ENCODE measurements around the gene SERTM1. TPM values are rescaled to one million over a fixed set of nuclear protein-coding genes. Genes with fewer than 3 reads are reported as not detected.

SERTM1 gene
- polyA plus RNA-seq, 2 of the 4 experiments (the other 2 are of a cell fraction), result not detected

DNA sequence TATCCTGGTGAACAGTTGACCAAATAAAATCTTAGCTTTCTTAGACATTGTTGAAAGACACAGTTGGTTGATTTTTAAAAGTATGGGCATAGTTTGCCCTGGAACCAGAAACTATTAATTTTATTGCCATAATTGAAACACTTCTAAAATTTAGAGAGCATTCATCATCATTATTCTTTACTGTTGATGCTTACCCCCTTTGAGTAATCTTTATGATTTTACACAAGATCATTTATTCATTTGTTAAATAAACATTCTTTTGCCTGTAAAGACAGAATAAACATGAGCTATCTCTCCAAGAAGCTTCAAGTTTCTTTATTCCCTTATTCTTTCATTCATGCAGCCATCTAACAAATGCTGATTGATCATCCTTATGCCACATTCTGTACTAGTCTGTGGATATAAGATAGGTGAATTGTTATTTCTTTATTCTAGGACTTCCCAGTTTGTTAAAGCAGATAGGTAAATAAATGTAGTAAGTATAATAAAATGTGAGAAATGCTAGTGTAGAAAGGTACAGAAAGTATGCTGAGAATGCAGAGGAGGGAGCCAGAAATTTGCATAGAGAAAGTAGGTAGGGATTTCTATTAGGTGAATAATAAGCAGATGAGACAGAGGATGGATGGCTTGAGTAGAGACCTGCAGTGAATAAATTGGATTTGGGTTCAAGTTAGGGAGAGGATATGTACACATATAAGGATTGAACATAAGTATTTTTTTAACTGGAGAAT lies 8.2 kb downstream of the SERTM1 start:
- TF ChIP-seq POLR2A (IDR thresholded peaks at IDR 0.05; ENCODE audit: low read length) (no peak), BHLHE40 (IDR thresholded peaks at IDR 0.05; ENCODE audit: low read depth, low read length) (no peak), PBX3 (IDR thresholded peaks at IDR 0.05) (no peak), HES2 (IDR thresholded peaks at IDR 0.05) (no peak), FOSB (CRISPR knock-in tag; IDR thresholded peaks at IDR 0.05) (no peak), GATA3 (IDR thresholded peaks at IDR 0.05; ENCODE audit: borderline replicate concordance) (no peak), TFCP2L1 (CRISPR knock-in tag; IDR thresholded peaks at IDR 0.05) (no peak), SMC3 (IDR thresholded peaks at IDR 0.05) (no peak), ZC3H11A (IDR thresholded peaks at IDR 0.05) (no peak), BCL3 (IDR thresholded peaks at IDR 0.05) (no peak)
- TF ChIP-seq, protein P1, sequence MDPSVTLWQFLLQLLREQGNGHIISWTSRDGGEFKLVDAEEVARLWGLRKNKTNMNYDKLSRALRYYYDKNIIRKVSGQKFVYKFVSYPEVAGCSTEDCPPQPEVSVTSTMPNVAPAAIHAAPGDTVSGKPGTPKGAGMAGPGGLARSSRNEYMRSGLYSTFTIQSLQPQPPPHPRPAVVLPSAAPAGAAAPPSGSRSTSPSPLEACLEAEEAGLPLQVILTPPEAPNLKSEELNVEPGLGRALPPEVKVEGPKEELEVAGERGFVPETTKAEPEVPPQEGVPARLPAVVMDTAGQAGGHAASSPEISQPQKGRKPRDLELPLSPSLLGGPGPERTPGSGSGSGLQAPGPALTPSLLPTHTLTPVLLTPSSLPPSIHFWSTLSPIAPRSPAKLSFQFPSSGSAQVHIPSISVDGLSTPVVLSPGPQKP (IDR thresholded peaks at IDR 0.05; ENCODE audit: low read depth, low read length), result no peak
- no peaks in the 10 kb centered on the region for H3K9me3 ChIP-seq
- no peak for DNase-seq (ENCODE audit: low read depth in 1 of 2, low spot score in 1 of 2)
- no peak overlapping the region for H3K4me3 ChIP-seq
- no peak overlapping the region for H3K4me2 ChIP-seq
- H3K4me1 ChIP-seq, result no peaks in the 10 kb centered on the region
- CTCF ChIA-PET, result no interaction called here
- H3K27ac ChIP-seq, result no peak overlapping the region
- FAIRE-seq, result no peak
- ATAC-seq, result no peak
- POLR2A ChIA-PET, result no interaction called here

DNA sequence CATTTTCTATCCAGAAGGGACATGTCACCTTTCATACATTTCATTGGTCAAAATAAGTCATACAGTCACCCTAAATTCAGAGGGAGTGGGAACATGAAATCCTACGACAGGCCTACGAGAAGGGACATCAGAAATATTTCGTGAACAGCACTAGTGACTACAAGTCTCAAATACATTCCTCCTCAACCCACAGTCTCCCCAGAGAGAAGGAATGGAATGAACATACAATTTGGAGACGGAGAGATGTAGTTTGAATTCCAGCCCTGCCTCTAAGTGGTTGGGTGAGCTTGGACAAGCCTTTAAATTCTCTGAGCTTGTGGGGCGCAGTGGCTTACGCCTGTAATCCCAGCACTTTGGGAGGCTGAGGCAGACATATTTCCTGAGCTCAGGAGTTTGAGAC lies 9.9 kb downstream of the SERTM1 start:
- H3K9me3 ChIP-seq, result no peaks in the 10 kb centered on the region
- DNase-seq (ENCODE audit: low read depth in 1 of 2, low spot score in 1 of 2), result no peak
- TF ChIP-seq BCL3 (IDR thresholded peaks at IDR 0.05) (no peak), EHMT2 (IDR thresholded peaks at IDR 0.05; ENCODE audit: low read depth) (no peak), MAZ (IDR thresholded peaks at IDR 0.05; ENCODE audit: borderline replicate concordance, low read depth, low read length) (no peak), CHD4 (IDR thresholded peaks at IDR 0.05; ENCODE audit: borderline replicate concordance) (no peak), EP300 (IDR thresholded peaks at IDR 0.05) (no peak), SMC3 (IDR thresholded peaks at IDR 0.05) (no peak)
- H3K4me1 ChIP-seq, result no peaks in the 10 kb centered on the region
- ATAC-seq, result no peak
- WGBS (ENCODE audit: missing lambda C conversion rate), result 34% methylated on average over 6 of the region's 6 CpGs
- no peak overlapping the region for H3K27ac ChIP-seq
- H3K4me3 ChIP-seq, result no peak overlapping the region
- no peak for FAIRE-seq
- ChIA-PET CTCF (no interaction called here), POLR2A (no interaction called here)
- no peak overlapping the region for H3K4me2 ChIP-seq

DNA sequence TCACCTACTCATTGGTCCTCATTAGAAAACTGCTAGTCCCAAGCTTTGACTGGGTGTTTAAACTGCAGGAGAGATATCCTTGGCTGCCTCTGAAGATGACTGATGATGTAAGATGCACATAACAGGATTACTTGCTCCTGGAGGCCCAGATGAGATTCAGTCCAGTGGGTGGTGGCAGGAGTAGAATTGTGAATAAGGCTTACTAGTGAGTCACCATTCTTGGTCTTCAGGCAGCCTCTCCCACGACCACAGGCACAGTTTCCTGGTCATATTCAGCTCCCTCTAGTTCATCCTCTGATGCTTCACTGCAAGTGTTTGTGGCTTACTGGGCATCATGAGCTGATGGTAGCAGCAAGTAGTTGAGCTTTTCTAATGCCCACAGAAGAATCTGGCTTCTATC lies 12.1 kb downstream of the SERTM1 start:
- no peak overlapping the region for H3K4me2 ChIP-seq
- no peak for ATAC-seq
- TF ChIP-seq CHD4 (IDR thresholded peaks at IDR 0.05; ENCODE audit: borderline replicate concordance) (no peak), CEBPB (IDR thresholded peaks at IDR 0.05) (no peak), MYC (IDR thresholded peaks at IDR 0.05; ENCODE audit: borderline replicate concordance, low read length) (no peak), ZNF302 (CRISPR knock-in tag; IDR thresholded peaks at IDR 0.05) (no peak), ZC3H11A (IDR thresholded peaks at IDR 0.05) (no peak), RAD21 (conservative IDR thresholded peaks at IDR 0.05 in 1 of 2, IDR thresholded peaks at IDR 0.05 in 1 of 2) (no peak), JUN (IDR thresholded peaks at IDR 0.05) (no peak), KDM1A (IDR thresholded peaks at IDR 0.05; ENCODE audit: low read depth) (no peak), ZSCAN20 (CRISPR knock-in tag; IDR thresholded peaks at IDR 0.05) (no peak), ZFP36 (IDR thresholded peaks at IDR 0.05; ENCODE audit: borderline replicate concordance, partially characterized antibody) (no peak), NR3C1 (IDR thresholded peaks at IDR 0.05) (no peak), EHMT2 (IDR thresholded peaks at IDR 0.05; ENCODE audit: low read depth) (no peak), RCOR1 (IDR thresholded peaks at IDR 0.05; ENCODE audit: low read depth, low read length) (no peak), POLR2A (IDR thresholded peaks at IDR 0.05; ENCODE audit: low read length) (no peak), E2F6 (IDR thresholded peaks at IDR 0.05; ENCODE audit: borderline replicate concordance, low read depth) (no peak)
- TF ChIP-seq, protein P2, sequence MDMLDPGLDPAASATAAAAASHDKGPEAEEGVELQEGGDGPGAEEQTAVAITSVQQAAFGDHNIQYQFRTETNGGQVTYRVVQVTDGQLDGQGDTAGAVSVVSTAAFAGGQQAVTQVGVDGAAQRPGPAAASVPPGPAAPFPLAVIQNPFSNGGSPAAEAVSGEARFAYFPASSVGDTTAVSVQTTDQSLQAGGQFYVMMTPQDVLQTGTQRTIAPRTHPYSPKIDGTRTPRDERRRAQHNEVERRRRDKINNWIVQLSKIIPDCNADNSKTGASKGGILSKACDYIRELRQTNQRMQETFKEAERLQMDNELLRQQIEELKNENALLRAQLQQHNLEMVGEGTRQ (IDR thresholded peaks at IDR 0.05), result no peak
- TF ChIP-seq, protein P1 (IDR thresholded peaks at IDR 0.05; ENCODE audit: low read depth, low read length), result no peak

More for the DNA sequence above, 12.1 kb downstream of the SERTM1 start:
- H3K4me1 ChIP-seq, result no peaks in the 10 kb centered on the region
- POLR2A ChIA-PET, result no interaction called here
- CTCF ChIA-PET, result no interaction called here
- no peak for DNase-seq (ENCODE audit: low read depth in 1 of 2, low spot score in 1 of 2)
- FAIRE-seq, result no peak
- 0% methylated on average over 1 of the region's 1 CpG for WGBS (ENCODE audit: missing lambda C conversion rate)
- no peak overlapping the region for H3K27ac ChIP-seq
- no peaks in the 10 kb centered on the region for H3K9me3 ChIP-seq
- H3K4me3 ChIP-seq, result no peak overlapping the region
